Right lobe of liver (tissue), 6 donors: ENCODE results near the gene DCTN1. TPM values are rescaled to one million over a fixed set of nuclear protein-coding genes. Genes with fewer than 3 reads are reported as not detected.
"Not testable (repeated sequence)": the region's sequence is repeated elsewhere in the genome, so short reads cannot be mapped to it uniquely, and the experiment has no call there.

Source experiments
- ATAC-seq, 4 donors: fragments of 200-7000 bp; cut with Tn5 transposase; one replicate each; pipeline ENCODE4 v1.9.1; 2020; ENCODE audit warnings: mild to moderate bottlenecking in 4 of 4, moderate library complexity in 4 of 4
- DNase-seq, 3 donors: peaks; one replicate each; pipeline ENCODE4 v3.0.0-alpha.2; 2020
- H3K27ac ChIP-seq, 3 donors: fragments of 200-600 bp; one replicate each; pipeline ENCODE4 v1.8.0; 2022
- H3K27me3 ChIP-seq, 2 donors: fragments of 200-600 bp; one replicate each; pipeline ENCODE4 v1.8.0; 2022
- H3K36me3 ChIP-seq, 4 donors: fragments of 200-600 bp; sonication (generic) in 1 of 4; one replicate each; pipeline versions ENCODE4 v1.5.1 to v1.8.0; 2017 to 2022; ENCODE audit warnings: control low read depth in 1 of 4
- H3K4me1 ChIP-seq, 4 donors: fragments of 200-600 bp; sonication (generic) in 1 of 4; one replicate each; pipeline versions ENCODE4 v1.5.1 to v1.8.0; 2017 to 2022; ENCODE audit warnings: control low read depth in 1 of 4
- H3K4me3 ChIP-seq, 3 donors: fragments of 200-600 bp; one replicate each; pipeline ENCODE4 v1.8.0; 2022
- H3K9me3 ChIP-seq, 4 donors: fragments of 200-600 bp; sonication (generic) in 1 of 4; one replicate each; pipeline versions ENCODE4 v1.5.1 to v1.8.0; 2017 to 2022; ENCODE audit warnings: control low read depth in 1 of 4
- POLR2A ChIP-seq: fragments of 450-650 bp; IDR thresholded peaks from one replicate; pipeline ENCODE4 v1.6.1; 2017; ENCODE audit warnings: antibody characterized with exemption, mild to moderate bottlenecking
- WGBS: methylation state at CpG from one replicate; pipeline ENCODE4 v1.1.6; 2018; ENCODE audit warnings: low coverage, low lambda C conversion rate; ENCODE audit not compliant: insufficient coverage; ENCODE audit errors: missing lambda C conversion rate; 5-methylcytosine and 5-hydroxymethylcytosine counted together
- intact Hi-C, 2 donors: fragments of 100-400 bp; cut with DNase I; formaldehyde crosslinking; loops; one replicate each; pipeline versions ENCODE4 v1.11.2 to v1.14.1; 2022
- total RNA-seq, 6 experiments: library from RNA; depleted of rRNA in 2 of 6; stranded (reverse); fragments of >200 nt in 2 of 6; fragmentation: NEBNext Ultra II Directional in 3 of 6; extraction: Animal tissue kit (Norgen Biotek cat#: 25700) in 3 of 6; gene quantifications; one replicate each; pipeline versions ENCODE4 v1.1.0 to v1.2.4, GENCODE V29; 2016 to 2023
- TF ChIP-seq, protein P1 (sequence below), 4 donors: fragments of 200-600 bp in 3 of 4; fragments of 450-650 bp in 1 of 4; IDR thresholded peaks; one replicate each; pipeline versions ENCODE4 v1.5.1 to v1.8.0; 2016 to 2022; ENCODE audit warnings: antibody characterized with exemption in 4 of 4, mild to moderate bottlenecking in 2 of 4
- donor health status: DM: no; HTN: yes; CAD: no.
- donor health status: DM: no; HTN: no; CAD: no.
- donor health status: DM: no; HTN: no; CAD: no.
- donor health status: DM: no; HTN: yes; CAD: no.
- donor health status: DM: no; HTN: yes; CAD: no.

Gene DCTN1
- total RNA-seq, 6 experiments from 2014 or later, result 33.7 to 47.9 (median 37.3) TPM

GRCh38 chr2:74421221-74421870 lies 41.2 kb upstream of the DCTN1 start, which contains the start of the genes C2orf81 and WDR54:
C2orf81 (minus strand) TSS chr2:74421619; CDS start chr2:74421560, 59 bp downstream.
WDR54 (plus strand) TSS chr2:74421730; CDS start chr2:74422154, 424 bp downstream.
- peak; percentile 29 for TF ChIP-seq POLR2A
- TF ChIP-seq, protein P1, sequence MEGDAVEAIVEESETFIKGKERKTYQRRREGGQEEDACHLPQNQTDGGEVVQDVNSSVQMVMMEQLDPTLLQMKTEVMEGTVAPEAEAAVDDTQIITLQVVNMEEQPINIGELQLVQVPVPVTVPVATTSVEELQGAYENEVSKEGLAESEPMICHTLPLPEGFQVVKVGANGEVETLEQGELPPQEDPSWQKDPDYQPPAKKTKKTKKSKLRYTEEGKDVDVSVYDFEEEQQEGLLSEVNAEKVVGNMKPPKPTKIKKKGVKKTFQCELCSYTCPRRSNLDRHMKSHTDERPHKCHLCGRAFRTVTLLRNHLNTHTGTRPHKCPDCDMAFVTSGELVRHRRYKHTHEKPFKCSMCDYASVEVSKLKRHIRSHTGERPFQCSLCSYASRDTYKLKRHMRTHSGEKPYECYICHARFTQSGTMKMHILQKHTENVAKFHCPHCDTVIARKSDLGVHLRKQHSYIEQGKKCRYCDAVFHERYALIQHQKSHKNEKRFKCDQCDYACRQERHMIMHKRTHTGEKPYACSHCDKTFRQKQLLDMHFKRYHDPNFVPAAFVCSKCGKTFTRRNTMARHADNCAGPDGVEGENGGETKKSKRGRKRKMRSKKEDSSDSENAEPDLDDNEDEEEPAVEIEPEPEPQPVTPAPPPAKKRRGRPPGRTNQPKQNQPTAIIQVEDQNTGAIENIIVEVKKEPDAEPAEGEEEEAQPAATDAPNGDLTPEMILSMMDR (IDR thresholded peaks at IDR 0.05), result no peak
- 1% methylated on average over 39 of the region's 57 CpGs for WGBS
- intact Hi-C loops, result no loop called here
- peaks cover 0 to 15% (median 0%) of the 10 kb centered on the region in 4 donors for H3K36me3 ChIP-seq
- no peaks in the 10 kb centered on the region for H3K27me3 ChIP-seq
- peak within 1 kb of the TSS; percentile 42 to 52 (median 48) for H3K4me3 ChIP-seq
- DNase-seq, result peak; percentile 76 to 84 (median 80)
- ATAC-seq, result peak; percentile 70 to 86 (median 78)
- H3K4me1 ChIP-seq, result peaks cover 0 to 14% (median 0%) of the 10 kb centered on the region in 4 donors
- no peaks in the 10 kb centered on the region for H3K9me3 ChIP-seq
- H3K27ac ChIP-seq, result no peak within 1 kb of the TSS

DNA sequence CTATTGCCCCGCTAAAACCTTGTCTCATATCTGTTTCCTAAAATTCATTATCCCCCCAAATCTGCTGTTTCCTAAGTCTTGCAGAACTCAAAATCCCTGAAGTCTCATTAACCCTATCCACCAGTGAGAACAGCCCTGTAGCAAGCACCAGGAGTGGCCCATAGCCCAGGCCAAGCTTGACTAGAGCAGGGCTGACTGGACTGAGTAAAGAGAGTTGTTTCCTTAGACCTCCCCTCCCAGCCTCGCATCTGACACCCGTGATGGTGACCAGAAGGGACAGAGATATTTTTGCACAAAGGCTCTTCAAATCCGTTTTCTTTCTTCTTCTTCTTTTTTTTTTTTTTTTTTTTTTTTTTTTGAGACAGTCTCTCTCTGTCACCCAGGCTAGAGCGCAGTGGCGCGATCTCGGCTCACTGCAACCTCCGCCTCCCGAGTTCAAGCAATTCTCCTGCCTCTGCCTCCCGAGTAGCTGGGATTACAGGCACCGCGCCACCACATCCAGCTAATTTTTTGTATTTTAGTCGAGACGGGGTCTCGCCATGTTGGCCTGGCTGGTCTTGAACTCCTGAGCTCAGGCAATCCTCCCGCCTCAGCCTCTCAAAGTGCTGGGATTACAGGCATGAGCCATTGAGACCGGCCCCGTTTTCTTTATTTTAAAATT lies 40.5 kb upstream of the DCTN1 start:
- peak overlapping the region in 1 of 3 donors; percentile 48 for H3K4me3 ChIP-seq
- H3K27me3 ChIP-seq, intact Hi-C loops, ATAC-seq, DNase-seq, H3K9me3 ChIP-seq, H3K36me3 ChIP-seq, H3K27ac ChIP-seq: not testable (repeated sequence)
- 73% methylated on average over 18 of the region's 19 CpGs for WGBS
- H3K4me1 ChIP-seq, result peaks cover 0 to 16% (median 0%) of the 10 kb centered on the region in 4 donors

DNA sequence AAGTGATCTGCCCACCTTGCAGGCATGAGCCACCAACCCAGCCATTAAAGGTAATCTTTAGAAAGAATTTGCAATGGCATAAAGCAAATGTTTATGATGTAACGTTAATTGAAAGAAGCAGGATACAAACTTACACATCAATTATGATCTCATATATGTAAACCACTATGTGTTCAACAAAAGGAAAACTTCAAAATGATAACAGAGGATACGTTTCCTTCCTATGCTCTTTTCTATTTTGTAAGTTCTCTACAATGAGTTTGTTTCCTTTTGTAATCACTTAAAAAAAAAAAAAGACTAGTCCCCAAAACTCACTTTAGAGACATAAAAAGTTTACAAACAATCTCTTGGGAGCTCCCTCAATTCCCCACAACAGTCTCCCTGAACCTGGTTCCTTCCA lies 39.9 kb upstream of the DCTN1 start:
- WGBS, result 38% methylated on average over 2 of the region's 2 CpGs

DNA sequence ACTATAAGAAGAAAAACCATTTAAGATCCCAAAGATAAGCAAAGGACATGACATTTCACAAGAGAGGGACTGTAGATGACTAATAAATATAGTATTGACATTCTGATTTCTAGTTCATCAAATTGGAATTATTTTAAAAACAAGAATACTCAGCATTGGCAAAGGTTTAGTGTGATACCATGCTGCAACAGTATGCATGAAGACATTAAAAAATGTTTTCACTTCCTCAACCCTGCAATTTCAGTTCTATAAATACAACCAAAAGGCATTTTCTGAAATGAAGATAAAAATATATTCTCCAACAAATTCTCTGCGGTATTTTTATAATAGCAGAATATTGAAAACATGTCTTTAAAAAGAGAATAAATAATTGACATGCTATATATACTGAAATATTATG lies 39.2 kb upstream of the DCTN1 start:
- Histone ChIP-seq H3K4me3 (no peak overlapping the region), H3K27me3 (peaks cover 0 to 4% of the 10 kb centered on the region in 2 donors), H3K36me3 (no peaks in the 10 kb centered on the region), H3K27ac (no peak overlapping the region), H3K4me1 (peaks cover 0 to 17% (median 0%) of the 10 kb centered on the region in 4 donors), H3K9me3 (no peaks in the 10 kb centered on the region)
- intact Hi-C loops, result loop anchor here in 1 of 2 donors (10.0 kb wide), 1 partner anchor 175 kb away; no protein-coding TSS in a partner anchor
- 65% methylated on average over 1 of the region's 1 CpG for WGBS
- no peak for ATAC-seq
- TF ChIP-seq, protein P1 (IDR thresholded peaks at IDR 0.05), result no peak
- TF ChIP-seq POLR2A, result no peak
- DNase-seq, result no peak

More for the DNA sequence above, 39.9 kb upstream of the DCTN1 start:
- DNase-seq (no peak), ATAC-seq (no peak)
- Histone ChIP-seq H3K36me3 (peaks cover 0 to 1% (median 0%) of the 10 kb centered on the region in 4 donors), H3K4me1 (peaks cover 0 to 17% (median 0%) of the 10 kb centered on the region in 4 donors), H3K9me3 (no peaks in the 10 kb centered on the region), H3K4me3 (no peak overlapping the region), H3K27ac (no peak overlapping the region), H3K27me3 (peaks cover 0 to 4% of the 10 kb centered on the region in 2 donors)
- intact Hi-C loops, result no loop called here
- TF ChIP-seq, protein P1 (IDR thresholded peaks at IDR 0.05), result no peak
- TF ChIP-seq POLR2A, result no peak

DNA sequence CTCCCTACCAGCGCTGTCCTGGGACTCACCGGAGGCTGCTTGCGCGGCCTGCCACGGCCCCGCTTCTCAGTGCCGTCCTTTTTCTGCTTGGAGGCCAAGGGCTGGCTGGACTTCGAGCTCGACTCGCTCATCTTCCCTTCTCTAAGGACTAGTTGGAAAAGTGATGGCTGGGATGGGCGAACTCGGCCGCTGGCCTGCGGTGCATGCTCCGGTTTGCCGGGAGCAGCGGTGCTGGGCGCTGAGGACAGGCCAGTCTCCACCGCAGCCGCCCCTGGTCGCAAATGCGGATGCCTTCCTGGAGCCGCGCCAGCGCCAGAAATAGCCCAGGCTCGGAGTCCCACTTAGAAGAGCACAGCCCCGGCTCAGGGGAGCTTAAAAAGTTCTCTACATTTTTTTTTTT lies 38.2 kb upstream of the DCTN1 start:
- H3K4me3 ChIP-seq, result no peak overlapping the region
- 72% methylated on average over 11 of the region's 27 CpGs for WGBS
- peaks cover 0 to 4% of the 10 kb centered on the region in 2 donors for H3K27me3 ChIP-seq
- H3K4me1 ChIP-seq, result peaks cover 0 to 17% (median 0%) of the 10 kb centered on the region in 4 donors
- no peak for TF ChIP-seq POLR2A
- TF ChIP-seq, protein P1 (IDR thresholded peaks at IDR 0.05), result no peak
- ATAC-seq (no peak), DNase-seq (peak in 1 of 3 donors; percentile 38)
- H3K9me3 ChIP-seq, result no peaks in the 10 kb centered on the region
- H3K27ac ChIP-seq, result no peak overlapping the region
- H3K36me3 ChIP-seq, result no peaks in the 10 kb centered on the region
- intact Hi-C loops, result loop anchor here in 1 of 2 donors (10.0 kb wide), 1 partner anchor 174 kb away; no protein-coding TSS in a partner anchor
